Measurements from ENCODE around the gene PTPN6.

- no peak for TF ChIP-seq CTCF (conservative IDR thresholded peaks at IDR 0.05; ENCODE audit: low read length)
- TF ChIP-seq EZH2phosphoT487 (IDR thresholded peaks at IDR 0.05; ENCODE audit: borderline replicate concordance), result no peak
These were observed 7.3 kb upstream of the PTPN6 start, which contains the start of the genes C12orf57 and RNU7-1 for GRCh38 chr12:6943722-6944380.

Data from Loucy (cell line).